ENCODE data around the gene DNAJB6. TPM values are rescaled to one million over a fixed set of nuclear protein-coding genes. Genes with fewer than 3 reads are reported as not detected.
A peak's percentile ranks its signal among the peaks of the same experiment; 100 is the strongest.

DNAJB6 gene
- polyA plus RNA-seq, 3 donors: 66.6 to 117 (median 116) TPM

GRCh38 chr7:157408258-157409101 lies 71.7 kb downstream of the DNAJB6 start:
- no peak for TF ChIP-seq CTCF (IDR thresholded peaks at IDR 0.05)
- peak overlapping the region in 1 of 7 donors; percentile 55 for H3K27ac Mint-ChIP-seq
- H3K9me3 Mint-ChIP-seq: peaks cover 0 to 6% (median 0%) of the 10 kb centered on the region in 7 donors
- peaks cover 0 to 7% (median 0%) of the 10 kb centered on the region in 3 donors for H3K27me3 Mint-ChIP-seq (ENCODE audit: low read depth in 3 of 3)
- H3K4me3 Mint-ChIP-seq: no peak overlapping the region
- Histone ChIP-seq H3K79me2 (ENCODE audit: insufficient read depth, low read length) (no peaks in the 10 kb centered on the region), H3K36me3 (replicated peaks in 1 of 2; ENCODE audit: control insufficient read depth in 1 of 2, insufficient read depth in 2 of 2, low read length in 2 of 2) (peaks cover 33 to 72% of the 10 kb centered on the region in 2 donors), H3K27ac (ENCODE audit: low read depth in 1 of 2, low read length in 2 of 2) (no peak overlapping the region), H3K9me3 (replicated peaks in 1 of 2; ENCODE audit: control insufficient read depth in 1 of 2, insufficient read depth in 1 of 2, low read length in 2 of 2) (no peaks in the 10 kb centered on the region), H3K4me1 (ENCODE audit: control insufficient read depth in 1 of 2, insufficient read depth in 2 of 2, low read length in 2 of 2) (peaks cover 2 to 8% of the 10 kb centered on the region in 2 donors), H2AFZ (ENCODE audit: insufficient read depth, low read depth, low read length, poor library complexity, severe bottlenecking) (no peak overlapping the region), H4K20me1 (ENCODE audit: insufficient read depth, low read length) (peaks cover 34% of the 10 kb centered on the region), H3K27me3 (ENCODE audit: control insufficient read depth in 2 of 2, insufficient read depth in 2 of 2, low read length in 2 of 2) (no peaks in the 10 kb centered on the region), H3K4me2 (replicated peaks; ENCODE audit: extremely low read depth, low read length, poor library complexity, severe bottlenecking) (no peak overlapping the region), H3K9ac (ENCODE audit: insufficient read depth, low read length, poor library complexity, severe bottlenecking) (no peak overlapping the region), H3K4me3 (replicated peaks in 1 of 3; ENCODE audit: low read depth in 2 of 3, low read length in 3 of 3) (no peak overlapping the region)
- WGBS (ENCODE audit: insufficient coverage): 94% methylated on average over 28 of the region's 29 CpGs
- peaks cover 41 to 59% of the 10 kb centered on the region in 2 donors for H3K36me3 Mint-ChIP-seq
- no peak for DNase-seq
- intact Hi-C loops (cut with micrococcal nuclease): no loop called here
- peaks cover 12% of the 10 kb centered on the region for H3K4me1 Mint-ChIP-seq

GRCh38 chr7:157409149-157409752 lies 72.4 kb downstream of the DNAJB6 start:
- Histone ChIP-seq H3K4me3 (replicated peaks in 1 of 3; ENCODE audit: low read depth in 2 of 3, low read length in 3 of 3) (no peak overlapping the region), H3K36me3 (replicated peaks in 1 of 2; ENCODE audit: control insufficient read depth in 1 of 2, insufficient read depth in 2 of 2, low read length in 2 of 2) (peaks cover 33 to 73% of the 10 kb centered on the region in 2 donors), H3K9ac (ENCODE audit: insufficient read depth, low read length, poor library complexity, severe bottlenecking) (no peak overlapping the region), H3K9me3 (replicated peaks in 1 of 2; ENCODE audit: control insufficient read depth in 1 of 2, insufficient read depth in 1 of 2, low read length in 2 of 2) (no peaks in the 10 kb centered on the region), H4K20me1 (ENCODE audit: insufficient read depth, low read length) (peaks cover 27% of the 10 kb centered on the region), H3K79me2 (ENCODE audit: insufficient read depth, low read length) (no peaks in the 10 kb centered on the region), H3K27me3 (ENCODE audit: control insufficient read depth in 2 of 2, insufficient read depth in 2 of 2, low read length in 2 of 2) (no peaks in the 10 kb centered on the region), H3K27ac (ENCODE audit: low read depth in 1 of 2, low read length in 2 of 2) (no peak overlapping the region), H2AFZ (ENCODE audit: insufficient read depth, low read depth, low read length, poor library complexity, severe bottlenecking) (no peak overlapping the region), H3K4me2 (replicated peaks; ENCODE audit: extremely low read depth, low read length, poor library complexity, severe bottlenecking) (no peak overlapping the region), H3K4me1 (ENCODE audit: control insufficient read depth in 1 of 2, insufficient read depth in 2 of 2, low read length in 2 of 2) (peaks cover 2 to 8% of the 10 kb centered on the region in 2 donors)
- peaks cover 0 to 6% (median 0%) of the 10 kb centered on the region in 7 donors for H3K9me3 Mint-ChIP-seq
- peaks cover 9% of the 10 kb centered on the region for H3K4me1 Mint-ChIP-seq
- no peak overlapping the region for H3K4me3 Mint-ChIP-seq
- intact Hi-C loops (cut with micrococcal nuclease): no loop called here
- no peak for TF ChIP-seq CTCF (IDR thresholded peaks at IDR 0.05)
- WGBS (ENCODE audit: insufficient coverage): 98% methylated on average over 19 of the region's 28 CpGs
- H3K27ac Mint-ChIP-seq: no peak overlapping the region
- no peak for DNase-seq
- peaks cover 42 to 62% of the 10 kb centered on the region in 2 donors for H3K36me3 Mint-ChIP-seq
- H3K27me3 Mint-ChIP-seq (ENCODE audit: low read depth in 3 of 3): peaks cover 0 to 7% (median 0%) of the 10 kb centered on the region in 3 donors
